Uterus (tissue), 2 donors: ENCODE measurements around the gene JPH2.
"Not testable (repeated sequence)": the region's sequence is repeated elsewhere in the genome, so short reads cannot be mapped to it uniquely, and the experiment has no call there.

ENCODE experiments used
- CTCF ChIP-seq, 4 experiments: fragments of 200-600 bp in 2 of 4; fragments of 450-650 bp in 2 of 4; sonication (generic) in 2 of 4; IDR thresholded peaks; one replicate each; pipeline ENCODE4 v1.5.1; 2016 to 2019; ENCODE audit warnings: antibody characterized with exemption in 4 of 4, mild to moderate bottlenecking in 2 of 4, moderate library complexity in 1 of 4
- POLR2A ChIP-seq, 2 donors: fragments of 450-650 bp; IDR thresholded peaks; one replicate each; pipeline ENCODE4 v1.6.1; 2016; ENCODE audit warnings: antibody characterized with exemption in 2 of 2, mild to moderate bottlenecking in 1 of 2, moderate library complexity in 1 of 2

- TF ChIP-seq CTCF, POLR2A (IDR thresholded peaks at IDR 0.05): not testable (repeated sequence)
Observed at GRCh38 chr20:44232469-44232856, 45.5 kb upstream of the JPH2 start.
